Type B pancreatic cell (in vitro differentiated cells): ENCODE measurements around the gene TULP4. TPM values are rescaled to one million over a fixed set of nuclear protein-coding genes. Genes with fewer than 3 reads are reported as not detected.

ENCODE experiments used
- DNase-seq: peaks from one replicate; pipeline ENCODE4 v3.0.0; 2021; ENCODE audit warnings: mixed read lengths; ENCODE audit not compliant: unreplicated experiment; ENCODE audit errors: extremely low spot score
- H3K27ac Mint-ChIP-seq: 2 replicates; pipeline ENCODE4 v1.8.0; 2021; ENCODE audit warnings: mild to moderate bottlenecking, mixed read lengths
- H3K27me3 Mint-ChIP-seq: 2 replicates; pipeline ENCODE4 v1.8.0; 2021; ENCODE audit warnings: mixed read lengths
- H3K36me3 Mint-ChIP-seq: 2 replicates; pipeline ENCODE4 v1.8.0; 2021; ENCODE audit warnings: mixed read lengths
- H3K4me1 Mint-ChIP-seq: one replicate; pipeline ENCODE4 v1.8.0; 2021; ENCODE audit warnings: mixed read lengths; ENCODE audit not compliant: unreplicated experiment
- H3K4me3 Mint-ChIP-seq: 2 replicates; pipeline ENCODE4 v1.8.0; 2021; ENCODE audit warnings: mild to moderate bottlenecking, mixed read lengths
- H3K9me3 Mint-ChIP-seq: 2 replicates; pipeline ENCODE4 v1.8.0; 2021; ENCODE audit warnings: mixed read lengths
- total RNA-seq: library from RNA; stranded (reverse); gene quantifications from 2 replicates; pipeline ENCODE4 v1.2.1, GENCODE V29; 2021; ENCODE audit warnings: low replicate concordance
- TF ChIP-seq, protein P1 (sequence below): fragments of 200-600 bp; sonication (generic); conservative IDR thresholded peaks from 2 replicates; pipeline ENCODE4 v1.5.0; 2021; ENCODE audit warnings: antibody characterized with exemption, mild to moderate bottlenecking

The TULP4 gene
- total RNA-seq, 1 donor from 2014 or later: 109 TPM

DNA sequence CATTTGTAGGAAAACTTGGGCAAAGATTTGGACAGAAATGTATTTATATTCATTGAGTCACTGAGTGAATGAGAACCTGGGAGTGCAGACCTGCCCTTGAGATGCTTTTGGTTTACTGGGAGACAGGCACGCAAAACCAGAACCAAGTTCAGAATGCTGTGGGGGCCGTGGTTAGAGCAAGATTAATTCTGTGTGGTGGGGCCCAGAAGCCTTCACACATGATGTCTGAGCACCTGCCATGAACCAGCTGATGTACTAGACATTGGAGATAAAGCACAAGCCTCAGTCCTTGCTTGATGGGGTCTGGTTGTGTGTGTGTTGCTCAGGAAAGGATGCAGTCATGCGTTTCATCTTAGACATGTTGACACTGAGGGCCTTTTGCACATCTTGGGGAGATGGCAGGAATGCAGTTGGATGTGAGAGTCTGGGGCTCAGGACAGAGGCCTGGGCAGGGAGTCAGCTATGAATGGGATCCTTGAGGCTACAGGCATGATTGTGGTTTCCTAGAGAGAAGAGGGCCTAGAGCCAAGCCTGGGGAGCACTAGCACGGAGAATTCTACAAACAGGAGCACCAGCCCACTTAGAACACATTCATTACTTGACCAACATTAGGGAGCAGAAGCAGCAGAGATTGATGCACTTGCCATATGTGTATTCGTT lies 133.3 kb downstream of the TULP4 start:
- Mint-ChIP-seq H3K27ac (no peak overlapping the region), H3K9me3 (no peaks in the 10 kb centered on the region), H3K27me3 (no peaks in the 10 kb centered on the region), H3K4me1 (no peaks in the 10 kb centered on the region), H3K36me3 (peaks cover 23% of the 10 kb centered on the region), H3K4me3 (no peak overlapping the region)
- TF ChIP-seq, protein P1, sequence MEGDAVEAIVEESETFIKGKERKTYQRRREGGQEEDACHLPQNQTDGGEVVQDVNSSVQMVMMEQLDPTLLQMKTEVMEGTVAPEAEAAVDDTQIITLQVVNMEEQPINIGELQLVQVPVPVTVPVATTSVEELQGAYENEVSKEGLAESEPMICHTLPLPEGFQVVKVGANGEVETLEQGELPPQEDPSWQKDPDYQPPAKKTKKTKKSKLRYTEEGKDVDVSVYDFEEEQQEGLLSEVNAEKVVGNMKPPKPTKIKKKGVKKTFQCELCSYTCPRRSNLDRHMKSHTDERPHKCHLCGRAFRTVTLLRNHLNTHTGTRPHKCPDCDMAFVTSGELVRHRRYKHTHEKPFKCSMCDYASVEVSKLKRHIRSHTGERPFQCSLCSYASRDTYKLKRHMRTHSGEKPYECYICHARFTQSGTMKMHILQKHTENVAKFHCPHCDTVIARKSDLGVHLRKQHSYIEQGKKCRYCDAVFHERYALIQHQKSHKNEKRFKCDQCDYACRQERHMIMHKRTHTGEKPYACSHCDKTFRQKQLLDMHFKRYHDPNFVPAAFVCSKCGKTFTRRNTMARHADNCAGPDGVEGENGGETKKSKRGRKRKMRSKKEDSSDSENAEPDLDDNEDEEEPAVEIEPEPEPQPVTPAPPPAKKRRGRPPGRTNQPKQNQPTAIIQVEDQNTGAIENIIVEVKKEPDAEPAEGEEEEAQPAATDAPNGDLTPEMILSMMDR: no peak
- DNase-seq: no peak

DNA sequence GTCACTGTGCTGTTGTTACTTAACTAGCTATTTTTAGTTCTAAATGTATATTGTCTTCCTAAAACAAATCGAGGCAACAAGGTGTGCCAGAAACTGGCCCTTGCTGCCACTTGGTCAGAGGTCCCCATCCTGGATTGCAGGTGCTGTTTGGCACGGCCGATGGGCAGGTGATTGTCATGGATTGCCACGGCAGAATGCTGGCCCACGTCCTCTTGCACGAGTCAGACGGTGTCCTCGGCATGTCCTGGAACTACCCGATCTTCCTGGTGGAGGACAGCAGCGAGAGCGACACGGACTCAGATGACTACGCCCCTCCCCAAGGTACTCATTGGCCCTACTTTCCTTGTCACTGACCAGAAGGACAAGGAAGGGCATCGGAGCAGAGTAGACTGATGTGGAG lies 136.6 kb downstream of the TULP4 start:
- DNase-seq: no peak
- Mint-ChIP-seq H3K4me1 (no peaks in the 10 kb centered on the region), H3K27ac (no peak overlapping the region), H3K4me3 (no peak overlapping the region), H3K9me3 (no peaks in the 10 kb centered on the region), H3K27me3 (no peaks in the 10 kb centered on the region), H3K36me3 (peaks cover 19% of the 10 kb centered on the region)
- TF ChIP-seq, protein P1: no peak

GRCh38 chr6:158452191-158452590 lies 139.9 kb downstream of the TULP4 start:
- DNase-seq: no peak
- Mint-ChIP-seq H3K4me1 (no peaks in the 10 kb centered on the region), H3K27me3 (no peaks in the 10 kb centered on the region), H3K27ac (peak overlapping the region; percentile 31), H3K9me3 (no peaks in the 10 kb centered on the region), H3K36me3 (peaks cover 22% of the 10 kb centered on the region), H3K4me3 (no peak overlapping the region)
- TF ChIP-seq, protein P1: no peak

DNA sequence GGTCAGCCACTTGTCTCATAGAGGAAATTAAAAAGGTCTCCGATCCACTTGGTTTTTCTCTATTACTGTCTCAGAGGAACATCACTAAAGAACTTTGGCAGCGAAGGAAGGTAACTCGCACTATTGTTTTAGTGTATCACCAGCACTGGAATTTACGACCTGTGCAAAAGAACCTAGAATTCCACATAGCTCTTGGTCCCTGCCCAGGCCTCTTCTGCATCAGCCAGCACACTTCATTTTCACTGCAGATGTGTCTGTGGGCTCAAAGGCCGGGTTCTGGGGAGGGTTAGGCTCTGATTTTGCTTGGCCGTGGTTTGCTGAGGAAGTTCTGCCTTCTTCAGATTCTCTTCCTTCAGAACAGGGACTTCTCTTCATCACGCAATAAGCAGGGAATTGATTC lies 144.9 kb downstream of the TULP4 start:
- peaks cover 30% of the 10 kb centered on the region for H3K36me3 Mint-ChIP-seq

DNA sequence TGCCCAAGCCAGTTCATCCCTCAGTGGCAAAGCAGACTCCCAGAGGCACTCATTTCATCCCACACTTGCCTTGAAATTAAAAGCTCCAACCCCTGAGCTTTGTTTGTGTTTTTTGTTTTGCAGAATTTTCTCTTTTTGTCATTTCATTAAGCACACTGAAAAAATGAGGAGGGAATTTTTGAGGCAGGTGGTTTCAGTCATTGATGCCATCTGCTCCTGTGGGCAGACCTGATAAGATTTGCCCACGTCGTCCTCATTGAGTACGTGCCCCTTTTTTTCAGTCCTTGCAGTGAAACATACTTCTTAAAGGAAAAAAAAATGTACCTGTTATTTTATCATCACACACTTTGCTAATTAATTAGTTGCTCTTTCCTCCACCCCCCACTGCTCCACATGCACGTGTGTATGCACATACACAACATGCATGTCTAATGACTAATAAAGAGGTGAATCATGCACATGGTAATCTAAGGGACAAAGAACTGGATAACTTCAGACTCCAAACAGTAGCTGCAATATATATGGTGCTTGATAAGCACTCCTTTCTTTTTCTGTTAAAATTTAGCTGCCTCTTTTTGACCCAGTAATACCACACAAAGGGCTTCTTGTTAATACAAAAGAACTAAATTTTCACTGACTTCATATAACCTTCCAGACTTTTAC lies 145.5 kb downstream of the TULP4 start:
- H3K9me3 Mint-ChIP-seq: no peaks in the 10 kb centered on the region
- DNase-seq: no peak
- peaks cover 15% of the 10 kb centered on the region for H3K4me1 Mint-ChIP-seq

More for the DNA sequence above, 144.9 kb downstream of the TULP4 start:
- TF ChIP-seq, protein P1: no peak
- H3K27ac Mint-ChIP-seq: no peak overlapping the region
- peaks cover 14% of the 10 kb centered on the region for H3K4me1 Mint-ChIP-seq
- no peaks in the 10 kb centered on the region for H3K27me3 Mint-ChIP-seq
- no peaks in the 10 kb centered on the region for H3K9me3 Mint-ChIP-seq
- H3K4me3 Mint-ChIP-seq: no peak overlapping the region
- DNase-seq: no peak

More for the DNA sequence above, 145.5 kb downstream of the TULP4 start:
- TF ChIP-seq, protein P1: no peak
- no peak overlapping the region for H3K27ac Mint-ChIP-seq
- H3K4me3 Mint-ChIP-seq: no peak overlapping the region
- peaks cover 27% of the 10 kb centered on the region for H3K36me3 Mint-ChIP-seq
- no peaks in the 10 kb centered on the region for H3K27me3 Mint-ChIP-seq
